ENCODE results near the gene SYMPK. TPM values are rescaled to one million over a fixed set of nuclear protein-coding genes. Genes with fewer than 3 reads are reported as not detected.

SYMPK gene
- 23.1 and 32.1 TPM in 2 replicates for total RNA-seq

DNA sequence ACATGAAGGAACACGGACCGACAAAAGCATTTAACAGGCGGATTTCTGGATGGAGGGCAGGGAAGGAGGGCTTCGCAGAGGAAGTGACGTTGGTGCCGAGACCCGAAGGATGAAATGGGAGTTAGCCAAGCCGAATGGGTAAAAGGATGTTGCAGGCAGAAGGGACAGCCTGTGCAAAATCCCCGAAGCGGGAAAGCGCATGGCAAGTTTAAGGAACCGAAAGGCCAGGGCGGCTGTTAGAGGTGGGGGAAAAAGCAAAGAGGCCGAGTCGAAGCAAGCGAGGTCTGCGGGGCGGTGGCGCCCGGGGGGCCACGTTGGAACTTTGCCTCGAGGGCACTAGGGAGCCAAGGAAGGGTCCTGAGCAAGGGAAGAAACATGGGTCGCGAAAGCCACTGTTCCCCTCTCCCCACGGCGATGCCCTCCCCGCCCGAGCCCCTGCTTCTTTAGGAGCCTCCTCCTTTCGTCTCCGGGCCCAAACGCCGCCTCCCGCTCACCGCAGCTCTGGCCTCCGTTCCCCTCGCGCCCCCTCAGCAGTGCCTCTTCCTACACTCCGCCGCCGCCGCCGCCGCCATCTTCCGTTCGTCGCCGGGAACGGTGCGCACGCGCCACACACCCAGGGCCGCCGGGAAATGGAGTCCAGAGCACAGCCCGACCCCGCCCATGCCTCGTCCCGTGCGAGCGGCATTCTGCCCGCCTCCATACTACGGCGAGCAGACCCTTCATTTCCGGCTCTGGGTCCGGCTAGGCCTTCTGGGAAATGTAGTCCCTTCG lies at the start of gene SYMPK:
SYMPK (minus strand) TSS at position 584 of the 771 bp plus-strand sequence. CDS start 8,652 bp downstream, outside the sequence.

DNA sequence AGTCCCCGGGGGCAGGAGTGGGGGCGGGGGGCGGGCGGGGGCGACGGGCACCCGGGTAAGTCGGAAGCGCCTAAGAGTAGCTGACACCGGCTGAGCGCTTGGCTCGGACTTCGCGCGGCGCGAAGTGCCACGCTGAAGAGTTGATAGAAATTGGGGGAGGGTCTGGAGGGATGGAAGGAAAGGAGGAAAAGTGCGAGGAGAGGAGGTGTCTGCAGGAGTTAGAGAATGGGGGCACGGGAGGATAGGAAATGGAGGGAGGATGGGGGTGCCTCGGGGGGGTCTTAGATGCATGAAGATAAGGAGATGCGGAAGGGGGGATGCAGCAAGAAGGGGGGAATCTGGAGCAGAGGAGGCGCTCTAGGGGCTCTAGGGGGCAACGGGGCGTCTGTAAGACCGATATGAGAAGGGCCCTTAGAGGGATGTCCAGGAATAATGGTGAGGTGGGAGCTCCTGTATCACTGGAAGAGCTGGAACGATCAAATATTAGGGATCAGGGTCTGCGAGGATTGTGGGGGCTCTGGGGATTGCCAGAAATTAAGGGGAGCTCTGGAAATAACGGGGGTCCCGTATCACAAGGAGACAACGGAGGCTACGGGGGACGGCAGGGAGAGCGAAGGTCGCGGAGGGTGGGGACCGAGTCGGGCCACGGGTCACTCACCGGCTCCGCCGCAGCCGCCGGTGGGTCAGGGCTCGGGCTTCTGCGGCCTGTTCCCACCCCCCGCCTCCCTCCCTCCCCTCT lies 39.1 kb upstream of the SYMPK start, which contains the start of gene MYPOP:
MYPOP (minus strand) TSS at position 702 of the 739 bp plus-strand sequence. CDS start 840 bp downstream, outside the sequence.

DNA sequence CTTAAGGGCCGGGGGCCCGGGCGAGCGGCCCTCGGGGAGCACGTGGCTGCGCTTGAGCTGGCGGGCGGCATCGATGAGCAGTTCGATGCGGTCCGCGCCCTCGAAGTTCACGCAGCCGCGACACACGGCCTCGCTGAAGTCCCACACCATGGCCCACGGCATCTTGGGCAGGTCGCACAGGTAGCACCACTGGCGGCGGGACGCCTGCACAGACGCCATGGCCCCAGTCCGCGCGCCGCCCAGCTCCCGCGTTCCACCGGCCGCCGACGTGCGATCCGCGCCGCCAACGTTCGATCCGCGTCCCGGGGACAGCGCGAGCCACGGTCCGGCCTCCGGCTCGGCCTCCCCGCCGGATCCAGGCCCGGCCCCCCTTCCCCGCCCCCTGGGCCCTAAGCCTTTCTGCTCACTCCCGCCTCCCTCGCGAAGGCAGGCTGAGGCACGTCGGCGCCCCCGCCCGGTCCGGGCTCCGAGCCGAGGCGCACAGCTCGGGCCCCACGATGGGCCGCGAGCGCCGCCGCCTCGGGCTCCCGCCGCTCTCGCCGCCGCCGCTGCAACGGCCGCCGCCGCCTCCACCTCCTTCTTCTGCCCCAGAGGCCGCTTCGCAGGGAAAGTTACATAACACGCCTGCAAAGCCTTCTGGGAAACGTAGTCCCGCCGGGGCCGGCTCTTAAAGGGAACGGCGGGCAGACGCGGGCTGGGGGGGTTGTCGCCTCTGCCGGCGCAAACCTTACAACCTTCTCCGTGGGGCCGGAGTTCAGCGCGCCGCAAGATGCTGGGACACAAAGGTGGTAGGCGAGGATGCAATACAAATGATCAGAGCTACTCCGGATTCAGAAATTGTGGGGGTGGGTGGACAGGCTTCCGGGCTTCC lies 22.8 kb upstream of the SYMPK start, which contains the start of gene IRF2BP1:
IRF2BP1 (minus strand) TSS at position 586 of the 871 bp plus-strand sequence; CDS start at position 219, 367 bp downstream.

DNA sequence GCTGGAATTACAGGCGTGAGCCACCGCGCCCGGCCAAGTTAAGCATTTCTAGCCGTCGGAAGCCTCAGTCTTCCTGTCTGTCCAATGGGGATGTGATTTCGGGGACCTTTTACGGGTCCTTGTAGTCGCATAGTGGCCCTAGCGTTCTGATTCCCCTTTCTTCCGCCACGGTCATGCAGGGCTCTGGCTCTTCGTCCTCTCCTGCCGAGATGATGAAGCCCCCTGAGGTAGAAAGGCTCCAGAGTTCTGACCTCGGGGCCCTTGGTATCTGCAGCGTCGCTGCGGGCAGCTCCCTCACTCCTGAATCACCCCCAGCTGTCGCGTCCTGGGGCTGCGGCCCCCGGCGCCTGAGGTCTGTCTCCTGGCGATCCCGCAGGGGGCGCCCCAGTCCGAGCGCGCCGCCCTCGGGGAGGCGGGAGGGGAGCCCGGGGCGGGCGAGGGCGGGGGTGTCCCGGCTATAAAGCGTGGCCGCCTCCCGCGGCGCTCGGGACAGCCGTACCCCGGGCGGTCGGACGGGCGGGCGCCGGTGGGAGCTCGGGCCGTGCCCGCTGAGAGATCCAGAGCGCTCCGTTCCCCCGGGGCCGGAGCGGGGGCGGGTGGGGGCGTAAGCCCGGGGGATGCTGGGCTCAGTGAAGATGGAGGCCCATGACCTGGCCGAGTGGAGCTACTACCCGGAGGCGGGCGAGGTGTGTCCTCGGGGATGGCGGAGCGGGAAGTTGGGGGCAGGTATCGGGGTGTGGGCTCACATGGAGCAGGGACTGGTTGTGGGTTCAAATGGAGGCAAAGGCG lies 1.1 kb upstream of the SYMPK start, which contains the start of gene FOXA3:
FOXA3 (plus strand) TSS at position 487 of the 789 bp plus-strand sequence; CDS start at position 618, 131 bp downstream.

DNA sequence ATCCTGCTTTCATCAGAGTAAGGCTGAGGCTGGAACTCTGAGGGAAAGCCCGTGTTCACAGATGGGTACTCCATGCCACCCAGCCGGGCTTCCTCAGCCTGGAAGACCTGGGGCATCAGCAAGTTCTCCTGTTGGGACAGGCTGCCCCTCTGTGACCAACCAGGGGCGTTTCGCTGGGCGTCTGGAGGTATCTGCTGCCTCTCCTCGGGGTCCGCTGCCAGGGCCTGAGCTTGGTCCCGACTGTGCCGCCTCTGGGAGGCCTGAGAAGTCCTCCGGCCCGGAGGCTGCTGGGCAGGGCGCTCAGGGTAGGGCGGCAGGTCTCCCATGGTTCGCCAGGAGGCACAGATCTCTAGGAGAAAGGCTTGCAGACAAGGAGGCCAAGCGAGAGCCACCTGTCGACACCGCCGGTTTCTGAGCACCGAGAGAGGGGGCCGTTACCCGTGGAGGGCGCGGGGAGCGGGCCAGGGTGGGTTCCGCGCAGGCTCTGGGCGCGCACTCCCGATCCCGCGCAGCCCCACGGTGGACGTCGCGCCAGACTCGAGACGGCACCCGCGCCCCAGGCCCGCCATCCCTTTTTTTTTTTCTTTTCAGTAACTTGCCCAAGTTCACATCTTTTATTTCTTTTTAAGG lies 48.0 kb downstream of the SYMPK start, which contains the start of gene RSPH6A:
RSPH6A (minus strand) TSS at position 458 of the 630 bp plus-strand sequence; CDS start at position 326, 132 bp downstream.

DNA sequence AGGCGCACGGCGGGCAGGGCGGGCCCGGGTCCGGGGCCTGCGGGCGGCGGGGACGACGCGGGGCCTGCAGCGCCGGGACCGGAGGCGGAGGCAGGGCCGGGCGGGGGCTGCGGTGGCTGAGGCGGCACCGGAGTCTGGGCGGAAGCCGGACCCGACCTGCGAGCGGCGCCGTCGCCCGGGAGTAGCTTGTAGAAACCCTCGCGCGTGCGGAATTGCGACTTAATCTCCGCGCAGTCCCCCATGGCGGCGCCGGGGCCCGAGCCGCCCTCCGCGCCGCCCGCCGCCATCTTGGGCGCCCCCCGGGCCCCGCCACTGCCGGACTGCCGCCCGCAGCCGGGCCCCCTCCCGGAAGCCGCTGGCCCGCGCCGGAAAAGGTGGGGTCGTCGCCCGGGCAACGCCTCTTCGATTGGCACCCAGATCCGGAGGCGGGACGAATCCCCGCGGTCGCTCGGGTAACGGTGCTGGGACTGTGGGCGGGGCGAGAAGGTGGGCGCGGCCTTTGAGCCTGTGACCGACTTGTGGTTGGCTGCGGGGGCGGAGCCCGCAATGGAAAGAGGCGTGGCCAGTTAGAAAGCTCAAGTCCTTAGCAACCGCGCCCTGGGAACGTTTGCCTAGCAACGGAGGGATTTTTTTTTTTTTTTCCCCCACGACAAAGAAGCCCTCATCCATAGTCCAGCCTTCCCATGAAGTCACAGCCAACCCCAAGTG lies 70.3 kb downstream of the SYMPK start, which contains the start of gene DMWD:
DMWD (minus strand) TSS at position 376 of the 708 bp plus-strand sequence; CDS start at position 287, 89 bp downstream.

DNA sequence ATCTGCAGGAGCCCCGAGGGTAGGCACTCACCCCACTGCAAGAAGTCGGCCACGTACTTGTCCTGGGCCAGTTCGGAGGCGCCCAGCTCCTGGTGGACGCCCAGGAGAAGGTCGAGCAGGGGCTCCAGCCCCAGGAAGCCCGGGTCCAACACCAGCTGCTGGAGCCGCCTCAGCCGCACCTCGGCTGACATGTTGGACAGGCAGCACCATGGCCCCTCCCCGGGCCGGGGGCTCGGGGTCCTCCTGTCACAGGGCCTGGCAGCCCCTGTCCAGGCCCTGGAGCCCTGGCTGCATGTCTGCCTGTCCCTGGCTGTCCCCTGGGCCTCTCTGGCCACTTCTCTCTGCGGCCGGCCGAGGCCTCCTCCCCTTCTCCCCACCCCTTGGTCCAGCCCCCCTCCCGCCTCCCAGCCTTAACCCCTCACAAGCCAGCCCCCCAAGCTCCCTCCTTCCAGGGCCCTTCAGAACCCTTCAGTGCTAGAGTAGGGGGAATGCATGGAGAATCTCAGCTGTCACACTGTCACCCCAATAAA lies 80.7 kb downstream of the SYMPK start, which contains the start of gene DMPK:
DMPK (minus strand) TSS at position 329 of the 530 bp plus-strand sequence; CDS start at position 191, 138 bp downstream.

DNA sequence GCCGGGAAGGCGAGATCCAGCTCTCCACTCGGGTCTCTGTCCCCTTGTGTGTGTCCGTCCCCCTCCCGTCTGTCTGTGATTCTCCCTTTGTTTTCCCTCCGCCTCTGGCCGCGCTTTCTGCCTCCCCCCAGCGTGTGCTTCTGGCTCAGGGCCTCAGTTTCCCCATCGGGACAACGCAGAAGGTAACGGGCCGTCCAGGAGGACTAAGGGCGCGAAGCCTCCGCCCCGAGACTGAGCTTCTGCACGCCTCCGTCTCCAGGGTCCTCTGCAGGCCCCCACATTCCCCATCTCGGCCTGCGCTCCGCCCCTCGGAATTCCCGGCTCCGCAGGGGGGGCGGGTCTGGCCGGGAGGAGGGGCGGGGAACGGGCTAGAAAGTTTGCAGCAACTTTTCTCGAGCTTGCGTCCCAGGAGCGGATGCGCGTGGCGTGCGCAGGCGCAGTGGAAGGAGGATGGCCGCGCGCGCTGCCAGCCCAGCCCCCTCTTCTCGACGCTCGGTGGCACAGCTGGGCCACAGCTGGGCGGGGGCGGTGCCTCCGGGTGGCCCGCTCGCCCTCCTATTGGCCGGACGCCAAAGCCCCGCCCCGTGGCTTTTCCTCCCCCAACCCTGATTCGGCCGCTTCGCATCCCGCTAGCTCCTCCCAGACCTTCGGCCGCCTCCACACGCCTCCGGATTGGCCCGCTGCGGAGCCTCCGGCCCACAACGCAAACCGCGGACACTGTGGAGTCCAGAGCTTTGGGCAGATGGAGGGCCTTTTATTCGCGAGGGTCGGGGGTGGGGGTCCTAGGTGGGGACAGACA lies 93.8 kb downstream of the SYMPK start, which contains the start of gene SIX5:
SIX5 (minus strand) TSS at position 269 of the 799 bp plus-strand sequence. CDS start 408 bp downstream, outside the sequence.

Other genes starting within 250 kb of the SYMPK start
- gene EML2, start 223.8 kb downstream of the SYMPK start, total RNA-seq: 17.5 and 37.1 TPM in 2 replicates
- 0.15 TPM in 1 of 2 replicates, not detected in the other for gene GIPR, start 194.9 kb downstream of the SYMPK start, total RNA-seq
- 461 and 713 TPM in 2 replicates for gene SNRPD2, start 171.2 kb downstream of the SYMPK start, total RNA-seq
- gene QPCTL, start 170.5 kb downstream of the SYMPK start, total RNA-seq: 16.7 and 26.0 TPM in 2 replicates
- 4.3 and 5.5 TPM in 2 replicates for gene FBXO46, start 132.3 kb downstream of the SYMPK start, total RNA-seq
- gene MEIOSIN, start 129.7 kb downstream of the SYMPK start, total RNA-seq: not detected in 2 replicates
- 4.9 and 5.8 TPM in 2 replicates for gene SIX5, start 93.9 kb downstream of the SYMPK start, total RNA-seq
- 5.5 and 6.5 TPM in 2 replicates for gene DMPK, start 80.7 kb downstream of the SYMPK start, total RNA-seq
- gene DMWD, start 70.3 kb downstream of the SYMPK start, total RNA-seq: 18.5 and 20.1 TPM in 2 replicates
- gene RSPH6A, start 47.8 kb downstream of the SYMPK start, total RNA-seq: 0.15 TPM in 1 of 2 replicates, not detected in the other
- under 0.01 TPM in 1 of 2 replicates, not detected in the other for gene FOXA3, start 1.2 kb upstream of the SYMPK start, total RNA-seq
- gene IRF2BP1, start 23.0 kb upstream of the SYMPK start, total RNA-seq: 21.1 and 22.2 TPM in 2 replicates
- 1.1 and 1.6 TPM in 2 replicates for gene MYPOP, start 39.5 kb upstream of the SYMPK start, total RNA-seq
- gene NANOS2, start 51.6 kb upstream of the SYMPK start, total RNA-seq: not detected in 2 replicates
- 2.1 and 3.2 TPM in 2 replicates for gene NOVA2, start 110.7 kb upstream of the SYMPK start, total RNA-seq
- gene CCDC61, start 132.3 kb upstream of the SYMPK start, total RNA-seq: 8.8 and 14.0 TPM in 2 replicates
- gene PGLYRP1, start 159.9 kb upstream of the SYMPK start, total RNA-seq: not detected in 2 replicates
- 0.15 TPM in 1 of 2 replicates, not detected in the other for gene IGFL4, start 177.9 kb upstream of the SYMPK start, total RNA-seq

Measured in epithelial cell of umbilical artery (primary cell).